Activated CD4-positive, alpha-beta memory T cell treated with anti-CD3 and anti-CD28 coated beads, Interleukin-2, amount 10 ng/mL, durations not matched to agents 7 days and 5 days (primary cell): Measurements from ENCODE around the gene TBC1D8. TPM values are rescaled to one million over a fixed set of nuclear protein-coding genes. Genes with fewer than 3 reads are reported as not detected.
"Not testable (repeated sequence)": the region's sequence is repeated elsewhere in the genome, so short reads cannot be mapped to it uniquely, and the experiment has no call there.

Experiments
- CTCF ChIA-PET: fragments of 350-600 bp; sonication (Branson Sonifier 250); formaldehyde crosslinking; loops from one replicate; lab custom pipeline; 2021; ENCODE audit warnings: antibody characterized with exemption, inconsistent platforms; lab: Charles Lee
- POLR2A ChIA-PET: fragments of 350-600 bp; sonication (Branson Sonifier 250); formaldehyde crosslinking; loops from one replicate; lab custom pipeline; 2021; ENCODE audit warnings: antibody characterized with exemption; lab: Charles Lee
- DNase-seq: peaks from one replicate; pipeline ENCODE4 v3.0.0-alpha.2; 2020
- H3K27ac Mint-ChIP-seq: one replicate; pipeline ENCODE4 v1.8.0; 2021; ENCODE audit warnings: mild to moderate bottlenecking, mixed read lengths
- H3K27me3 Mint-ChIP-seq: one replicate; pipeline ENCODE4 v1.8.0; 2021; ENCODE audit warnings: mixed read lengths
- H3K36me3 Mint-ChIP-seq: one replicate; pipeline ENCODE4 v1.8.0; 2021; ENCODE audit warnings: low read depth, mixed read lengths
- H3K4me1 Mint-ChIP-seq: one replicate; pipeline ENCODE4 v1.8.0; 2021; ENCODE audit warnings: mixed read lengths
- H3K4me3 Mint-ChIP-seq: one replicate; pipeline ENCODE4 v1.8.0; 2021; ENCODE audit warnings: mild to moderate bottlenecking, mixed read lengths
- H3K9me3 Mint-ChIP-seq: one replicate; pipeline ENCODE4 v1.8.0; 2021; ENCODE audit warnings: mixed read lengths
- total RNA-seq, 2 experiments: library from RNA; stranded (reverse); gene quantifications; one replicate each; pipeline ENCODE4 v1.2.3, GENCODE V29; 2021

The TBC1D8 gene
- total RNA-seq, 2 experiments from 2014 or later = 0.58 to 0.63 TPM

DNA sequence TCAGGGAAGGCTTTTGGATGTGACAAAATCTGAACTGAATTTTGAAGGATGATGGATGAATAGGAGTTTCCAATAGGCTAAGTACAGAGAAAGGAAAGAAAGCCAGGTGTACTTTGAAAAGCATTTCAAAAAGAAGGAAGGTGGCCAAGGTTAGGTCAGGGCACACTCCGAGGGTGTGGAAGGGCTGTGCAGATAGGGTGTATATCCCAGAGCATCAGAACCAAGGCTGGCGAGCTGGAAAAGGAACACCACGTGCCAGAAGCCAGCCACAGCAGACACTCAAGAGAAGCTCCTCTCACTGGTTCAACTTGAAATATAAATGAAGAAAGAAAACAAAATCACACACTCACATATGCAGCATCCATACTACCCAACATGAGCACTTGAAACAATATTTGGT, 98.1 kb downstream of the TBC1D8 start:
- H3K27ac Mint-ChIP-seq = no peak overlapping the region
- H3K36me3 Mint-ChIP-seq = no peaks in the 10 kb centered on the region
- H3K27me3 Mint-ChIP-seq = peaks cover 6% of the 10 kb centered on the region
- no peak overlapping the region for H3K4me3 Mint-ChIP-seq
- CTCF ChIA-PET = no interaction called here
- H3K4me1 Mint-ChIP-seq = no peaks in the 10 kb centered on the region
- POLR2A ChIA-PET = no interaction called here
- no peak for DNase-seq
- H3K9me3 Mint-ChIP-seq = no peaks in the 10 kb centered on the region

DNA sequence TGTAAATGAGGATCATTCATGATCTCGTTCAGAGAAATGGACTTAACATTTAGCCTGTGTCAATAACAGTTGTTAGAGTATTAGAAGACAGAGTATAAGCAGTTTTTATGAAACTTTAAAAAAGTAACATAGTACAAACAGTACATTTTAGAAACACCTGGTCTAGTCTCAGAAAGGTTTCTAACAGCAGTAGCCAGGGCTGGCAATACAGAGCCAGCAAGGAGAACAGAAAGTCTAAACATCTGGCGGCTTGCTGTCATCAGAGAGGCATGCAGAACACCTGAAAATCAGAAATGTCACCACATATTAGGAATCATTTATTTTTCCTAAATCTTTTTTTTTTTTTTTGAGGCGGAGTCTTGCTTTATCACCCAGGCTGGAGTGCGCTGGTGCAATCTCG, 99.0 kb downstream of the TBC1D8 start:
- peaks cover 6% of the 10 kb centered on the region for H3K27me3 Mint-ChIP-seq
- no peaks in the 10 kb centered on the region for H3K36me3 Mint-ChIP-seq
- H3K4me1 Mint-ChIP-seq = no peaks in the 10 kb centered on the region
- H3K4me3 Mint-ChIP-seq = no peak overlapping the region
- DNase-seq = no peak
- H3K27ac Mint-ChIP-seq = no peak overlapping the region
- no peaks in the 10 kb centered on the region for H3K9me3 Mint-ChIP-seq
- CTCF ChIA-PET = no interaction called here
- POLR2A ChIA-PET = no interaction called here

DNA sequence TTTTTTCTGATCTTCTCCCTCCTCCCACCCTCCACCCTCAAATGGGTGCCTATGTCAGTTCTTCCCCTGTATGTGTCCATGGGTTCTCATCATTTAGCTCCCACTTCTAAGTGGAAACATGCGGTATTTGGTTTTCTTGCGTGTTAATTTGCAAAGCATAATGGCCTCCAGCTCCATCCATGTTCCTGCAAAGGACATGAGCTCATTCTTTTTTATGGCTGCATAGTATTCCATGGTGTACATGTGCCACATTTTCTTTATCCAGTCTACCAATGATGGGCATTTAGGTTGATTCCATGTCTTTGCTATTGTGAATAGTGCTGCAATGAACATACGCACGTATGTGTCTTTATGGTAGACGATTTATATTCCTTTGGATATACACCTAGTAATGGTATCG, 100.3 kb downstream of the TBC1D8 start:
- H3K27me3 Mint-ChIP-seq, H3K4me3 Mint-ChIP-seq, DNase-seq, H3K27ac Mint-ChIP-seq, CTCF ChIA-PET, H3K9me3 Mint-ChIP-seq, H3K4me1 Mint-ChIP-seq, H3K36me3 Mint-ChIP-seq, POLR2A ChIA-PET: not testable (repeated sequence)

DNA sequence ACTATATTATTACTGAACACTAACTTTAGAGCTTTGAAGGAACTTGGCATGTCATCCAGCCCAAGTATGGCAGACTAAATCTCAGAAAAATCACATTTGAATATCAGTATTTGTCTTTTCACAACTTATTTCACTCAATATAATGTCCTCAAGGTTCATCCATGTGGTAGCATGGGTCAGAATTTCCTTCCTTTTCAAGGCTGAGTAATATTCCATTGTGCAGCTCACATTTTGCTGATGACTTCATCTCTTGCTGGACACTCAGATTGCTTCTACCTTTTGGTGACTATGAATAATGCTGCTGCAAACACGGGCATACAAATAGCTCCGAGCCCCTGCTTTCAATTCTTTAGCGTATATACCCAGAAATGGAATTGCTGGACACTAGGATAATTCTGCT, 102.4 kb downstream of the TBC1D8 start:
- Mint-ChIP-seq H3K4me1 (no peaks in the 10 kb centered on the region), H3K4me3 (no peak overlapping the region), H3K27me3 (peaks cover 9% of the 10 kb centered on the region), H3K27ac (no peak overlapping the region), H3K9me3 (no peaks in the 10 kb centered on the region), H3K36me3 (no peaks in the 10 kb centered on the region)
- CTCF ChIA-PET = no interaction called here
- POLR2A ChIA-PET = no interaction called here
- no peak for DNase-seq

DNA sequence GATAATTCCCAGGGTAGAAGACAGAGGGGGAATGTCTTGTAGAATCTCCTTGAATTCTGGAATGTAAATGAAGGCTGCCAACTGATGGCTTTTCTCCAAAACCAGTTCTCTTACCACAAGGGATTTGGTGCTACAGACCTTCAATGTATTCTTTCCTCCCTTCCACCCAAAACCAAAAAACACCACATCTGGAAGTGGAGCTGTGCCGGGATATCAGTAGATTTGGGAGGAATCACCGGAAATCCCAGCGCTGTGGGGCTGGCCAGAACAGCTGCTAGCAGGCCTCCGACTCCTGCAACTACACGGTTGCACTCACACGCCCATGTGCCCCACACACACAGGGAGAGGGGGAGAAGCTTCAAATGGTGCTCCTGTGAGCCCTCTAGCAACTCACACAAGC, 103.4 kb downstream of the TBC1D8 start:
- CTCF ChIA-PET = interaction anchor here (0.6 kb wide), 1 partner anchor 759 kb away, joined by 3 read pairs; no protein-coding TSS in a partner anchor

DNA sequence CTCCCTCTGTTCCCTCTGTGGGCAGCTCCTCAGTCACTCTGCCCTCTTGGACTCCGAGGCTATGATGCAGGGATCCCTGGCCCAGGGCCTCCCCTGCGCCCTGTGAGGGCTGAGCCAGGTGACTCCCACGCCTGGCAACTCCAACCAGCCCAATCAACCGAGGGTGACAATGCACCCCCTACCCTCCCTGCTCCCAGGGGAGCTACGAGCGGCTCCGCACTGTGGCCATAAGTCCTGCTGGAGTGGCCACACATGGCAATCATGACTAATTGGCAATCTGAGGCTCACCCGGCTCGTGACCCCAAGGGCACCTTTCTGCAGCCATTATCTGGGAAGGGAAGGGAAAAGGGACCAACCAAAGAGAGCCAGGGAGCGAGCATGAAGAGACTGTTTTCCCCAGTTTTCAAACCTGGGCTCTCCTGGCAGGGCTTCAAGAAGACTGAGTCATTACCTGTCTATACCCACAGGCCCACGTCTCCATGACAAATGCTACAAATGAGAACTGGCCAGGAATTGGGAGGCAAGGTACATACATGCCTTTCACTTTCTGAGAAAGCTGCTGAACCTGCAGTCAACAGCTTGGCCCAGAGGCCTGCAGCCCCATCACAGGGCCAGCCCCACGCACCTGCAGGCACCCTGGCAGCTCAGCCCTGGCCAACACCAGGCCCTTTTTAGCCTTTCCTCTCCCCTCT, 104.0 kb downstream of the TBC1D8 start:
- Mint-ChIP-seq H3K4me1 (no peaks in the 10 kb centered on the region), H3K4me3 (no peak overlapping the region), H3K27me3 (peaks cover 6% of the 10 kb centered on the region), H3K36me3 (no peaks in the 10 kb centered on the region), H3K9me3 (no peaks in the 10 kb centered on the region), H3K27ac (no peak overlapping the region)
- DNase-seq = no peak
- ChIA-PET CTCF (no interaction called here), POLR2A (no interaction called here)

More for the DNA sequence above, 103.4 kb downstream of the TBC1D8 start:
- no peaks in the 10 kb centered on the region for H3K36me3 Mint-ChIP-seq
- DNase-seq = no peak
- peaks cover 7% of the 10 kb centered on the region for H3K27me3 Mint-ChIP-seq
- H3K9me3 Mint-ChIP-seq = no peaks in the 10 kb centered on the region
- H3K27ac Mint-ChIP-seq = no peak overlapping the region
- H3K4me1 Mint-ChIP-seq = no peaks in the 10 kb centered on the region
- no peak overlapping the region for H3K4me3 Mint-ChIP-seq
- POLR2A ChIA-PET = no interaction called here

DNA sequence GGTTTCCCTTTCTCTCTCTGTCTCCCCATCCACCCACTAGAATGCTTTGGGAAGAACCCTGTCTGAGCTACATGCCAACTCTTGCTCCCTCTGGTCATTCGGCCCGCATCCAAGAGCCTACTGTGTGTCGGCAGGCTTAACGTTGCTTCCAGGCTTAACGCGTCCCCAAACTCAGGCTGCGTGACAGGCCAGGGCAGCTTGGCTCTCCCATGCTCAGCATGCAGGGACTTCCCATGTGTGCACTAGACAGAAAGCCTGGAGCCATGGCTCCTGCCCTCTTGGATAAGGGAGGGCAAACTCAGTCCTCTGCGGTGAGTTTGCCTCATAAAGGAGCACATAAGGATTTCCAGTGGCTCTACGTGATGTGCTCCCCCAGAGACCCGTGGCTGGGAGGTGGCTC, 105.9 kb downstream of the TBC1D8 start:
- no peaks in the 10 kb centered on the region for H3K9me3 Mint-ChIP-seq
- no peaks in the 10 kb centered on the region for H3K4me1 Mint-ChIP-seq
- CTCF ChIA-PET = interaction anchor here (1.8 kb wide), 1 partner anchor 160 kb away, joined by 5 read pairs; no protein-coding TSS in a partner anchor
- H3K27ac Mint-ChIP-seq = no peak overlapping the region
- POLR2A ChIA-PET = no interaction called here
- H3K4me3 Mint-ChIP-seq = no peak overlapping the region
- no peak for DNase-seq
- no peaks in the 10 kb centered on the region for H3K36me3 Mint-ChIP-seq
- peaks cover 5% of the 10 kb centered on the region for H3K27me3 Mint-ChIP-seq

DNA sequence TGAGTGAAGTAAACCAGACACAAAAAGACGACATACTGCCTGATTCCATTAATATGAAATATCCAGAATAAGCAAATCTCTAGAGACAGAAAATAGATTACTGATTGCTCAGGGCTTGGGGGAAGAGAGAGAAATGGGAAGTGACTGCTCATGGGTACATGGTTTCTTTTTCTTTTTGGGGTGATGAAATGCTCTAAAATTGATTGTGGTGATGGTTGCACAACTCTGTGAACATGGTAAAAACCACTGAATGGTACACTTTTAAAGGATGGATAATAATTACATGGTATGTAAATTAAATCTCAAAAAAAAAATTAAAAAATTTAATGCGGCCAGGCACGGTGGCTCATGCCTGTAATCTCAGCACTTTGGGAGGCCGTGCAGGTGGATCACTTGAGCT, 109.8 kb downstream of the TBC1D8 start:
- CTCF ChIA-PET = no interaction called here
- H3K36me3 Mint-ChIP-seq = no peaks in the 10 kb centered on the region
- H3K27ac Mint-ChIP-seq = no peak overlapping the region
- H3K4me1 Mint-ChIP-seq = no peaks in the 10 kb centered on the region
- peaks cover 5% of the 10 kb centered on the region for H3K27me3 Mint-ChIP-seq
- POLR2A ChIA-PET = no interaction called here
- DNase-seq = no peak
- no peak overlapping the region for H3K4me3 Mint-ChIP-seq
- H3K9me3 Mint-ChIP-seq = no peaks in the 10 kb centered on the region

DNA sequence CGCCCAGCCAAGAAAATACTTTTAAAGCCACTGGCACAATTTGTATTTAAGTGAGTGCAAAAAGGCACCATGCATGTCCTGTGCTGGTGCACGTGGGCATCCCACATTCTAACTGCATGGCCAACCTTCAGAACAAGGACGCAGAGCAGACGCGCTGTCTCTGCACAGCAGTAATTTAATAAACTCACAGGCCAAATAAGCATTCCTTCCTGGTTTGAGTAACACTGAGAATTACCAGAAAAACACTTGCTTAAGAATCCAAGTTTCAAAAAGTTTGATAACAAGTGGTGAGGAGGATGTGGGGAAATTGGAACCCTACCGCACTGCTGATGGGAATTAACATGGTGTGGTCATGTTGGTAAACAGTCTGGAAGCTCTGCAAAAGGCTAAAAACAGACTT, 110.4 kb downstream of the TBC1D8 start:
- Mint-ChIP-seq H3K27ac (no peak overlapping the region), H3K9me3 (no peaks in the 10 kb centered on the region), H3K4me3 (no peak overlapping the region), H3K27me3 (peaks cover 5% of the 10 kb centered on the region), H3K4me1 (no peaks in the 10 kb centered on the region), H3K36me3 (no peaks in the 10 kb centered on the region)
- no peak for DNase-seq
- CTCF ChIA-PET = interaction anchor here (1.6 kb wide), 1 partner anchor 164 kb away, joined by 5 read pairs; no protein-coding TSS in a partner anchor
- POLR2A ChIA-PET = no interaction called here

DNA sequence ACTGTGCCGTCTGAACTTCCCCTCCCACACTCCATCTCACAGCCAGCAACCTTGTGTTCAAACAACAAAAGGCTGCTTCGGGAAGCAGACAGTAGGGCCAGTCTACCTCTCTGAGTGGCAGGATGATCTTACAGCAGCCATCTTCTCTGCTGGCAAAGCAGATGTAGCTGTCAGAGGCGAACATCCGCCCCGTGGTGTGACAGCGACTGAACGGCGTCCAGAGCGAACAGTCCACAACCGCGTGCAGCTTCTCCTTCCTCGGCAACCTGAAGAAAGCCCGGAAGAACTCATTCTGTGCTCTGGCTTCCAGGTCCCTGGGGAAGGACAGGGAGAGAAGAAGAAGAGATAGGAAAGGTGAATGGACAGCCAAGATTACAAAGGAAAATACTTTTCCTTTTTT, 111.1 kb downstream of the TBC1D8 start:
- ChIA-PET POLR2A (no interaction called here), CTCF (interaction anchor here (1.1 to 1.6 kb wide), 2 partner anchors 13 to 165 kb away, joined by 3 to 5 read pairs; no protein-coding TSS in a partner anchor)
- Mint-ChIP-seq H3K27ac (no peak overlapping the region), H3K27me3 (peaks cover 5% of the 10 kb centered on the region), H3K9me3 (no peaks in the 10 kb centered on the region), H3K4me3 (no peak overlapping the region), H3K4me1 (no peaks in the 10 kb centered on the region), H3K36me3 (no peaks in the 10 kb centered on the region)
- no peak for DNase-seq

DNA sequence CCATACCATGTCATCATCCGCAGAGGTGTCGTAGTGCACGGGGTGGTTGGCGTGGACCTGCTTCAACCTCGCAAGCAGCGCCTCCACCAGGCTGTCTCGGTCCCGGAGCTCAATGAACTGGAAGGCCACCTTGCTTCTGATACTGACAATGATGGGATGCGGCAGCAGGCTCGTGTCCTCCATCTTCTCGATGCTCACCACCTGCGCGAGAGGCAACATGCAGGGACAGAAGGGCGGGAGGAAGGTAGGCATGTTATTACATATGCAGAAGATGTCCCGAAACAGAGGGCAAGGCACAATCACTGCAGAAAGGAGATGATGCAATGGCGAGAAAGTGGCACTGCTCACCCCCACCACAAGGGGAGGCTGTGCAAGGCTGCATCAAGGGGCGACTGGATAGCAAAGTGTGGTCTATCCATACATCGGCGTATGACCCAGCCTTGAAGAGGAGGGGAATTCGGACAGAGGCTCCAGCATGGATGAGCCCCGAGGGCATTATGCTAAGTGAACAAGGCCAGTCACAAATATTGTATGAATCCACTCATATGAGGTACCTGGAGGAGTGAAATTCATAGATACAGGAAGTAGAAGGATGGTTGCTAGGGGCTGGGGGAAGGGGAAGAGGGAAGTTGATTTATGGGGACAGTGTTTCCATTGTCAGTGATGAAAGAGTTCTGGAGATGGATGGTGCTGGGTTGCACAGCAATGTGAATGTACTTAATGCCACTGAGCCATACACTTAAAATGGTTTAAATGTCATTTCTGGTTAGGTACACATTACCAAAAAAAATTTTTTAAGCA, 112.5 kb downstream of the TBC1D8 start:
- ChIA-PET CTCF (interaction anchor here (0.7 kb wide), 1 partner anchor 9 kb away, joined by 3 read pairs; no protein-coding TSS in a partner anchor), POLR2A (no interaction called here)
- Mint-ChIP-seq H3K27me3 (peaks cover 3% of the 10 kb centered on the region), H3K4me3 (no peak overlapping the region), H3K4me1 (no peaks in the 10 kb centered on the region), H3K9me3 (no peaks in the 10 kb centered on the region), H3K27ac (no peak overlapping the region), H3K36me3 (no peaks in the 10 kb centered on the region)
- peak; percentile 23 for DNase-seq

DNA sequence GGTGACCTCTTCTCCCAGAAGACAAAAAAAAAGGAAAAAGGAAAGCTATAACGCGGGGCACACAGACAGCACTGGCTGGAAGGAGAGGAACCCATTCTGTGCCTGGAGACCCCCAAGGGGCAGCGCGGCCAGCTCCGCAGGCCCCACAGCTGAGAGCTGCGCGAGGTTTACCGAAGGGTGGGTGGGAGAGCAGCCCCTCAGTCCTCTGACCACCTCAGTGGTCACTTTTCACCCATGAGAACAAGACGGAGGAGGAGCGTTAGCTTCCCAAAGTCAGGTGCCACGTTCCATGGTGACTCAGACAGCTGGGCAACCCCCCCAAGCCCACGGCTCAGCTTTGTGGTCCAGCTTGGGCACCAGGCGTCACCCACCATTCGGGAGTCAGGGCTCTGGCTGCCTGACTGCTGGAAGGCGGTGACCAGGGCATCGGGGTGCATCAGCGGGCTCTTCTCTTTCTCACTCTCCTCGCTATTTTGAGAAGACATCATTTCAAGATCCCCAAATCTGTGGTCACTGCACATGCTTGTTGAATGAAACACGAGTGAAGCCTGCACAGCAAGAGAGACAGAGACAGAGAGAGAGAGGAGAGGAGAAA, 113.9 kb downstream of the TBC1D8 start:
- ChIA-PET POLR2A (no interaction called here), CTCF (interaction anchor here (0.6 to 1.5 kb wide), 5 partner anchors 19 to 226 kb away, joined by 3 to 13 read pairs (median 3); no protein-coding TSS in a partner anchor)
- no peaks in the 10 kb centered on the region for H3K9me3 Mint-ChIP-seq
- H3K4me3 Mint-ChIP-seq = no peak overlapping the region
- no peak overlapping the region for H3K27ac Mint-ChIP-seq
- no peaks in the 10 kb centered on the region for H3K4me1 Mint-ChIP-seq
- peaks cover 3% of the 10 kb centered on the region for H3K27me3 Mint-ChIP-seq
- H3K36me3 Mint-ChIP-seq = no peaks in the 10 kb centered on the region
- DNase-seq = no peak

DNA sequence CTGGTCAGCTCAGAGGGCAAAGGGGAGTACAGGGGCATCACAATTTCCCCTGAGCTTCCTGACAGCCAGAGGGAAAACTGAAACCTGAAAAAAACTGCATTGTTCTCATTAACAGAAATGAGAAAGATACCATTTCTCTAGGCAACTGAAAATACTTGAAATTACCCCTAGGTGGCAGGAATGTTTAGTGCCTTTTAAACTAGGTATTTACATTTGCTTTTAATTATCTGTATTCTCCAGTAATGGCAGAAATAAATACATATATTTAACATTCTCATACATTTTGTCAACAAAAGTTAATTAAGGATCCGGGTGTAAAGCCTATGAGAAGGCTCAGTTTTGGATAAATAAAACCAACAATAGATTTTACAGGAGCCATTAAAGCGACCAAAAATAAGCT, 114.6 kb downstream of the TBC1D8 start:
- H3K4me3 Mint-ChIP-seq = no peak overlapping the region
- H3K36me3 Mint-ChIP-seq = no peaks in the 10 kb centered on the region
- H3K9me3 Mint-ChIP-seq = no peaks in the 10 kb centered on the region
- H3K27ac Mint-ChIP-seq = no peak overlapping the region
- ChIA-PET POLR2A (no interaction called here), CTCF (interaction anchor here (0.6 to 1.5 kb wide), 5 partner anchors 20 to 227 kb away, joined by 3 to 13 read pairs (median 3); no protein-coding TSS in a partner anchor)
- H3K4me1 Mint-ChIP-seq = no peaks in the 10 kb centered on the region
- H3K27me3 Mint-ChIP-seq = peaks cover 3% of the 10 kb centered on the region
- no peak for DNase-seq
